C4-2B (cell line): Measurements from ENCODE around the gene BUD13.

Experiments used
- CTCF ChIP-seq: fragments of 450-650 bp; conservative IDR thresholded peaks from 2 replicates; pipeline ENCODE4 v1.5.1; 2017; ENCODE audit warnings: mild to moderate bottlenecking
- ZFX ChIP-seq: fragments of 450-650 bp; IDR thresholded peaks from 2 replicates; pipeline ENCODE4 v1.6.1; 2017

GRCh38 chr11:116742104-116742503 lies 30.7 kb downstream of the BUD13 start:
- TF ChIP-seq CTCF (no peak), ZFX (no peak)
